Parathyroid adenoma (tissue), 2 donors: ENCODE measurements around the gene GFPT2.

Experiments used
- H2AFZ ChIP-seq: fragments of 300-600 bp; sonication (generic); one replicate; pipeline ENCODE4 v1.7.0; 2017; ENCODE audit warnings: antibody characterized with exemption, mild to moderate bottlenecking
- H3K27ac ChIP-seq: fragments of 300-600 bp; sonication (generic); one replicate; pipeline ENCODE4 v1.7.0; 2017
- H3K27me3 ChIP-seq: fragments of 300-600 bp; sonication (generic); one replicate; pipeline ENCODE4 v1.7.0; 2017; ENCODE audit warnings: low read length; ENCODE audit not compliant: control insufficient read depth, insufficient read depth
- H3K36me3 ChIP-seq: fragments of 300-600 bp; sonication (generic); one replicate; pipeline ENCODE4 v1.7.0; 2017; ENCODE audit warnings: low read length; ENCODE audit not compliant: control insufficient read depth, insufficient read depth
- H3K4me1 ChIP-seq: fragments of 300-600 bp; sonication (generic); one replicate; pipeline ENCODE4 v1.7.0; 2017; ENCODE audit warnings: control low read depth
- H3K4me2 ChIP-seq: fragments of 300-600 bp; sonication (generic); one replicate; pipeline ENCODE4 v1.7.0; 2017; ENCODE audit warnings: low read length
- H3K4me3 ChIP-seq: fragments of 300-600 bp; sonication (generic); one replicate; pipeline ENCODE4 v1.7.0; 2017; ENCODE audit warnings: low read depth, low read length
- H3K79me2 ChIP-seq: fragments of 300-600 bp; sonication (generic); one replicate; pipeline ENCODE4 v1.7.0; 2017; ENCODE audit warnings: control low read depth
- H3K9ac ChIP-seq: fragments of 300-600 bp; sonication (generic); one replicate; pipeline ENCODE4 v1.7.0; 2017; ENCODE audit warnings: mild to moderate bottlenecking
- H3K9me3 ChIP-seq: fragments of 300-600 bp; sonication (generic); one replicate; pipeline ENCODE4 v1.7.0; 2017; ENCODE audit warnings: low read length; ENCODE audit not compliant: control insufficient read depth
- TF ChIP-seq, protein P1 (sequence below): fragments of 300-600 bp; sonication (generic); IDR thresholded peaks from one replicate; pipeline ENCODE4 v1.7.0; 2017; ENCODE audit warnings: antibody characterized with exemption, mild to moderate bottlenecking
- donor health status: primary hyperparathyroidism.

The GFPT2 gene

GRCh38 chr5:180304431-180305375, 48.4 kb downstream of the GFPT2 start:
- Histone ChIP-seq H3K79me2 (no peaks in the 10 kb centered on the region), H2AFZ (no peak overlapping the region), H3K4me2 (no peak overlapping the region), H3K4me3 (no peak overlapping the region), H3K9me3 (no peaks in the 10 kb centered on the region), H3K36me3 (no peaks in the 10 kb centered on the region), H3K9ac (no peak overlapping the region), H3K4me1 (no peaks in the 10 kb centered on the region), H3K27ac (no peak overlapping the region), H3K27me3 (no peaks in the 10 kb centered on the region)
- TF ChIP-seq, protein P1, sequence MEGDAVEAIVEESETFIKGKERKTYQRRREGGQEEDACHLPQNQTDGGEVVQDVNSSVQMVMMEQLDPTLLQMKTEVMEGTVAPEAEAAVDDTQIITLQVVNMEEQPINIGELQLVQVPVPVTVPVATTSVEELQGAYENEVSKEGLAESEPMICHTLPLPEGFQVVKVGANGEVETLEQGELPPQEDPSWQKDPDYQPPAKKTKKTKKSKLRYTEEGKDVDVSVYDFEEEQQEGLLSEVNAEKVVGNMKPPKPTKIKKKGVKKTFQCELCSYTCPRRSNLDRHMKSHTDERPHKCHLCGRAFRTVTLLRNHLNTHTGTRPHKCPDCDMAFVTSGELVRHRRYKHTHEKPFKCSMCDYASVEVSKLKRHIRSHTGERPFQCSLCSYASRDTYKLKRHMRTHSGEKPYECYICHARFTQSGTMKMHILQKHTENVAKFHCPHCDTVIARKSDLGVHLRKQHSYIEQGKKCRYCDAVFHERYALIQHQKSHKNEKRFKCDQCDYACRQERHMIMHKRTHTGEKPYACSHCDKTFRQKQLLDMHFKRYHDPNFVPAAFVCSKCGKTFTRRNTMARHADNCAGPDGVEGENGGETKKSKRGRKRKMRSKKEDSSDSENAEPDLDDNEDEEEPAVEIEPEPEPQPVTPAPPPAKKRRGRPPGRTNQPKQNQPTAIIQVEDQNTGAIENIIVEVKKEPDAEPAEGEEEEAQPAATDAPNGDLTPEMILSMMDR, result no peak

- Histone ChIP-seq H3K4me3 (no peak overlapping the region), H3K9ac (no peak overlapping the region), H3K36me3 (no peaks in the 10 kb centered on the region), H3K4me1 (no peaks in the 10 kb centered on the region), H3K27me3 (no peaks in the 10 kb centered on the region), H3K4me2 (no peak overlapping the region), H3K27ac (no peak overlapping the region), H2AFZ (no peak overlapping the region), H3K9me3 (no peaks in the 10 kb centered on the region), H3K79me2 (no peaks in the 10 kb centered on the region)
- TF ChIP-seq, protein P1, result no peak
Observed at GRCh38 chr5:180304016-180304292, 49.2 kb downstream of the GFPT2 start.

DNA sequence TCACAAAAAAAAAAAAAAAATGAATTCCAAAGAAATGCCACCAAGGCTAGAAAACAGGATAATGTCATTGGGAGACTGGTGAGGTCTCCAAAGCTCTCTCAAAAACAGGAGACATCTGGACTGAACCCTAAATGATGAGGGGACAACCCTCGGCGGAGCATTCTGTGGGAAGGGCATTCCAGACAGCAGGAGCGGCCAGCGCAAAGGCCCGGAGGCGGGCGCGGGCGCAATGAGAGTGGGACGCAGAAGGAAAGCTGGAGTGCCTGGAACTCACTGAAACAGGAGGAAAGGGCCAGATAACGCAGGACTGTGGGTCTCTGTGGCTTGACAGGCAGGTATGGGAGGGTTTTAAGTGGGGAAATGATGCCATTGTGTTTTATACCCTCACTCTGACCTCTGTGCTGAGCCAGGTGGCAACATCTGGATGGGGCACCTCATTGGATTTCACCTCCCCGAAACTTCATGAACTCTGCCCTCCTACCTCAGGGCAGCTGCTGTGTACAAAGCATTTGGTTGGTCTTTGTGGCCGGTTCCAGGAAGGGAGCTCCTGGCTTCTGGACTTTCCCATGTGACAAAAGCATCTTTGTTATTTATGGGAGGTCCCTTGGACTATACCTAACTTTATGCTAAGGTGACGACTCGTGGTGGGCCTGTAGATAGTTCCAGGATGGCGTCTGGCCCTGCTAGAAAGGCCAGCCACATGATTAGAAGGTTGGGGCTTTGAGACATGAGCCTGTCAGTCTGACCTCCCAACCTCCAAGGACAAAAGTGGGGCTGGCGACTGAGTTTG, 49.7 kb downstream of the GFPT2 start:
- no peak overlapping the region for H3K27ac ChIP-seq
- no peak overlapping the region for H3K4me2 ChIP-seq
- TF ChIP-seq, protein P1, result no peak

DNA sequence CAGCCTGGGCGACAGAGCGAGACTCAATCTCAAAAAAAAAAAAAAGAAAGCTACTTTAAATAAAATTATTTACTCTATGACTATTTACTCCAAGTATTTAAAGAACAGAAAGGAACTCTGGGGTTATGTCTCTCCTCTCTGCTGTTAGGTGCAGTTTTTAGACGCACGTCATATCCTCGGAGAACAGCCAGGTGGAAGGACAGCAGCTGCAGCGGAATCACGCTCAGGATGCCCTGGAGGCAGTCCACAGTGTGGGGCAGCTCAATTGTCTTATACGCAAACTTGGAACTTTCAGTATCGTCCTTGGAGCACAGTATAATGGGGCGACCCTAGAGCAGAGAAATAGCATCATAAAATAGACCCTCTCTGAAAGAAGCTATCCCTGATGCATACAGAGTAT, 50.9 kb downstream of the GFPT2 start:
- H3K27ac ChIP-seq, result no peak overlapping the region
- H3K9me3 ChIP-seq, result no peaks in the 10 kb centered on the region
- H3K4me2 ChIP-seq, result no peak overlapping the region
- H3K4me3 ChIP-seq, result no peak overlapping the region
- no peak overlapping the region for H2AFZ ChIP-seq
- H3K36me3 ChIP-seq, result no peaks in the 10 kb centered on the region
- no peak overlapping the region for H3K9ac ChIP-seq
- H3K79me2 ChIP-seq, result no peaks in the 10 kb centered on the region
- H3K4me1 ChIP-seq, result no peaks in the 10 kb centered on the region
- TF ChIP-seq, protein P1, result no peak
- H3K27me3 ChIP-seq, result no peaks in the 10 kb centered on the region

More for the DNA sequence above, 49.7 kb downstream of the GFPT2 start:
- Histone ChIP-seq H3K36me3 (no peaks in the 10 kb centered on the region), H3K9ac (no peak overlapping the region), H3K4me3 (no peak overlapping the region), H3K4me1 (no peaks in the 10 kb centered on the region), H2AFZ (no peak overlapping the region), H3K9me3 (no peaks in the 10 kb centered on the region), H3K79me2 (no peaks in the 10 kb centered on the region), H3K27me3 (no peaks in the 10 kb centered on the region)
